Testis (tissue), 3 donors: ENCODE results near the gene NCMAP. TPM values are rescaled to one million over a fixed set of nuclear protein-coding genes. Genes with fewer than 3 reads are reported as not detected.

Experiments
- DNase-seq: peaks from one replicate; pipeline ENCODE4 v3.0.0-alpha.2; 2019
- H3K27ac ChIP-seq, 2 donors: fragments of 200-600 bp; sonication (generic); one replicate each; pipeline ENCODE4 v1.5.1; 2019
- H3K27me3 ChIP-seq: fragments of 200-600 bp; sonication (generic); one replicate; pipeline ENCODE4 v1.5.1; 2019
- H3K36me3 ChIP-seq: fragments of 200-600 bp; sonication (generic); one replicate; pipeline ENCODE4 v1.5.1; 2017; ENCODE audit warnings: low read depth; ENCODE audit errors: missing control alignments
- H3K4me1 ChIP-seq: fragments of 200-600 bp; sonication (generic); one replicate; pipeline ENCODE4 v1.5.1; 2019
- H3K4me3 ChIP-seq, 2 donors: fragments of 200-600 bp; sonication (generic); one replicate each; pipeline ENCODE4 v1.5.1; 2017 to 2019
- H3K9me3 ChIP-seq: fragments of 200-600 bp; sonication (generic); one replicate; pipeline ENCODE4 v1.5.1; 2017
- CTCF ChIP-seq, 3 experiments: fragments of 450-650 bp in 2 of 3; fragments of 200-600 bp in 1 of 3; sonication (generic) in 1 of 3; IDR thresholded peaks; one replicate each; pipeline ENCODE4 v1.5.1; 2016 to 2019; ENCODE audit warnings: antibody characterized with exemption in 3 of 3, mild to moderate bottlenecking in 2 of 3, moderate library complexity in 1 of 3
- POLR2A ChIP-seq: fragments of 450-650 bp; IDR thresholded peaks from one replicate; pipeline ENCODE4 v1.6.1; 2017; ENCODE audit warnings: antibody characterized with exemption, mild to moderate bottlenecking, moderate library complexity
- WGBS, 2 donors: methylation state at CpG; one replicate each; pipeline ENCODE4 v1.1.5; 2018; 5-methylcytosine and 5-hydroxymethylcytosine counted together
- intact Hi-C: fragments of 100-400 bp; cut with DNase I; formaldehyde crosslinking; loops from one replicate; pipeline ENCODE4 v1.15.1; 2023; ENCODE audit warnings: low total_unique reads
- polyA plus RNA-seq: library from polyadenylated mRNA; stranded (reverse); fragments of 350-450 nt; fragmentation: Illumina TruSeq; extraction: RNeasy Lipid Tissue Mini Kit (QIAGEN cat#74804); gene quantifications from one replicate; pipeline ENCODE4 v1.2.3, GENCODE V29; 2014; ENCODE audit warnings: low read depth, low replicate concordance; ENCODE audit not compliant: insufficient read depth
- total RNA-seq, 2 donors: library from RNA; depleted of rRNA; stranded (reverse); fragments of >200 nt; gene quantifications; one replicate each; pipeline ENCODE4 v1.2.3, GENCODE V29; 2016

Gene NCMAP
- total and polyA plus RNA-seq, 3 donors from 2014 or later = 0.24 to 1.1 (median 0.26) TPM

GRCh38 chr1:24572301-24572700 is 16.4 kb downstream of the NCMAP start:
- Histone ChIP-seq H3K4me1 (peaks cover 8% of the 10 kb centered on the region), H3K4me3 (no peak overlapping the region), H3K27ac (no peak overlapping the region), H3K27me3 (no peaks in the 10 kb centered on the region), H3K9me3 (no peaks in the 10 kb centered on the region), H3K36me3 (no peaks in the 10 kb centered on the region)
- WGBS, 2 donors = 86 to 90% methylated on average over 8 to 9 of the region's 9 CpGs
- DNase-seq = no peak
- no peak for TF ChIP-seq CTCF (IDR thresholded peaks at IDR 0.05)
- no peak for TF ChIP-seq POLR2A
- intact Hi-C loops = no loop called here

- no peak for TF ChIP-seq CTCF (IDR thresholded peaks at IDR 0.05)
- no peak for TF ChIP-seq POLR2A
- no peak for DNase-seq
- Histone ChIP-seq H3K27ac (no peak overlapping the region), H3K4me1 (no peaks in the 10 kb centered on the region), H3K4me3 (no peak overlapping the region), H3K27me3 (no peaks in the 10 kb centered on the region), H3K9me3 (no peaks in the 10 kb centered on the region), H3K36me3 (no peaks in the 10 kb centered on the region)
- intact Hi-C loops = no loop called here
- 57 to 64% methylated on average over 14 of the region's 14 CpGs for WGBS, 2 donors
Measured at GRCh38 chr1:24575905-24576587, 20.2 kb downstream of the NCMAP start.

GRCh38 chr1:24578846-24579245 is 23.0 kb downstream of the NCMAP start:
- Histone ChIP-seq H3K27me3 (no peaks in the 10 kb centered on the region), H3K4me3 (no peak overlapping the region), H3K9me3 (no peaks in the 10 kb centered on the region), H3K27ac (no peak overlapping the region), H3K4me1 (no peaks in the 10 kb centered on the region), H3K36me3 (no peaks in the 10 kb centered on the region)
- TF ChIP-seq CTCF (IDR thresholded peaks at IDR 0.05) = no peak
- TF ChIP-seq POLR2A = no peak
- WGBS, 2 donors = 97 to 98% methylated on average over 6 of the region's 7 CpGs
- intact Hi-C loops = no loop called here
- no peak for DNase-seq

- 65 to 71% methylated on average over 10 of the region's 10 CpGs for WGBS, 2 donors
- intact Hi-C loops = no loop called here
- TF ChIP-seq POLR2A = no peak
- no peak for TF ChIP-seq CTCF (IDR thresholded peaks at IDR 0.05)
Measured at GRCh38 chr1:24580756-24581155, 24.9 kb downstream of the NCMAP start.

GRCh38 chr1:24584171-24584647 is 28.3 kb downstream of the NCMAP start:
- no peak overlapping the region for H3K27ac ChIP-seq
- no peaks in the 10 kb centered on the region for H3K36me3 ChIP-seq
- TF ChIP-seq POLR2A (no peak), CTCF (IDR thresholded peaks at IDR 0.05) (no peak)
- no peaks in the 10 kb centered on the region for H3K27me3 ChIP-seq
- intact Hi-C loops = no loop called here
- no peaks in the 10 kb centered on the region for H3K4me1 ChIP-seq
- no peak for DNase-seq
- H3K9me3 ChIP-seq = no peaks in the 10 kb centered on the region
- WGBS, 2 donors = 59 to 66% methylated on average over 5 to 6 of the region's 6 CpGs
- H3K4me3 ChIP-seq = no peak overlapping the region

More at GRCh38 chr1:24580756-24581155, 24.9 kb downstream of the NCMAP start:
- no peaks in the 10 kb centered on the region for H3K27me3 ChIP-seq
- no peaks in the 10 kb centered on the region for H3K4me1 ChIP-seq
- no peak overlapping the region for H3K4me3 ChIP-seq
- H3K36me3 ChIP-seq = no peaks in the 10 kb centered on the region
- no peak overlapping the region for H3K27ac ChIP-seq
- no peaks in the 10 kb centered on the region for H3K9me3 ChIP-seq
- DNase-seq = no peak
